SW 1271 (cell line): ENCODE data around the gene TMEM82.

ENCODE experiments used
- DNase-seq, 2 experiments: peaks; one replicate each; lab custom pipeline; 2025; lab: John Stamatoyannopoulos, UW

The TMEM82 gene

GRCh38 chr1:15757016-15757543 is 14.8 kb downstream of the TMEM82 start:
- no peak for DNase-seq

- no peak for DNase-seq
Measured at GRCh38 chr1:15757575-15758342, 15.5 kb downstream of the TMEM82 start.

- DNase-seq = no peak
Measured at GRCh38 chr1:15758343-15758931, 16.1 kb downstream of the TMEM82 start, which contains the start of gene FBLIM1. Gene FBLIM1 (plus strand): TSS chr1:15758795. CDS start chr1:15764984, 6,189 bp downstream.

GRCh38 chr1:15758953-15759661 is 16.8 kb downstream of the TMEM82 start:
- no peak for DNase-seq

GRCh38 chr1:15760520-15761211 is 18.4 kb downstream of the TMEM82 start:
- DNase-seq = no peak

GRCh38 chr1:15761366-15762128 is 19.2 kb downstream of the TMEM82 start:
- no peak for DNase-seq

GRCh38 chr1:15762546-15762945 is 20.2 kb downstream of the TMEM82 start:
- no peak for DNase-seq

- no peak for DNase-seq
Measured at GRCh38 chr1:15764269-15764764, 22.0 kb downstream of the TMEM82 start.

GRCh38 chr1:15764890-15765289 is 22.6 kb downstream of the TMEM82 start:
- no peak for DNase-seq

GRCh38 chr1:15765495-15766194 is 23.3 kb downstream of the TMEM82 start:
- DNase-seq = peak in 1 of 2 experiments; percentile 36

- no peak for DNase-seq
Measured at GRCh38 chr1:15767941-15768340, 25.6 kb downstream of the TMEM82 start.

GRCh38 chr1:15768388-15768787 is 26.1 kb downstream of the TMEM82 start:
- no peak for DNase-seq

GRCh38 chr1:15770313-15770962 is 28.1 kb downstream of the TMEM82 start:
- no peak for DNase-seq

GRCh38 chr1:15771836-15772515 is 29.7 kb downstream of the TMEM82 start:
- no peak for DNase-seq

GRCh38 chr1:15775706-15776105 is 33.4 kb downstream of the TMEM82 start:
- no peak for DNase-seq

- DNase-seq = no peak
Measured at GRCh38 chr1:15777909-15778707, 35.8 kb downstream of the TMEM82 start.

GRCh38 chr1:15785683-15786082 is 43.4 kb downstream of the TMEM82 start:
- no peak for DNase-seq

GRCh38 chr1:15786581-15786980 is 44.3 kb downstream of the TMEM82 start:
- no peak for DNase-seq
